WTC11 (cell line): ENCODE results near the gene SNX10. TPM values are rescaled to one million over a fixed set of nuclear protein-coding genes. Genes with fewer than 3 reads are reported as not detected.

ENCODE experiments used
- ATAC-seq: fragments of 200-7000 bp; cut with Tn5 transposase; 2 replicates; pipeline ENCODE4 v1.10.0; 2021; ENCODE audit warnings: mild to moderate bottlenecking, moderate library complexity
- CTCF ChIA-PET: fragments of 300-600 bp; sonication (Branson Sonifier 250); formaldehyde crosslinking; loops from one replicate; lab custom pipeline; 2021; ENCODE audit warnings: antibody characterized with exemption; lab: Charles Lee
- POLR2A ChIA-PET: fragments of 350-600 bp; sonication (Branson Sonifier 250); formaldehyde crosslinking; loops from one replicate; lab custom pipeline; 2021; ENCODE audit warnings: antibody characterized with exemption; lab: Charles Lee
- DNase-seq: peaks from one replicate; pipeline ENCODE4 v3.0.0; 2021; ENCODE audit warnings: low spot score
- H3K27ac Mint-ChIP-seq: 2 replicates; pipeline ENCODE4 v1.8.0; 2021; ENCODE audit warnings: mixed read lengths
- H3K27me3 Mint-ChIP-seq: 2 replicates; pipeline ENCODE4 v1.8.0; 2021; ENCODE audit warnings: low read depth, mild to moderate bottlenecking, moderate library complexity, mixed read lengths
- H3K36me3 Mint-ChIP-seq: 2 replicates; pipeline ENCODE4 v1.8.0; 2021; ENCODE audit warnings: mixed read lengths
- H3K4me1 Mint-ChIP-seq: 2 replicates; pipeline ENCODE4 v1.8.0; 2022; ENCODE audit warnings: mixed read lengths
- H3K4me3 Mint-ChIP-seq: 2 replicates; pipeline ENCODE4 v1.8.0; 2021; ENCODE audit warnings: mild to moderate bottlenecking, moderate library complexity, mixed read lengths
- H3K9me3 Mint-ChIP-seq: 2 replicates; pipeline ENCODE4 v1.8.0; 2021; ENCODE audit warnings: mixed read lengths
- ELF4 ChIP-seq: sonication (generic); formaldehyde crosslinking; IDR thresholded peaks from 2 replicates; pipeline ENCODE4 v1.8.1; 2022; ENCODE audit warnings: low read depth, mild to moderate bottlenecking, moderate library complexity, missing genetic modification reagents
- FOXJ3 ChIP-seq: sonication (generic); formaldehyde crosslinking; IDR thresholded peaks from 2 replicates; pipeline ENCODE4 v1.9.0; 2021; ENCODE audit warnings: missing genetic modification reagents, mild to moderate bottlenecking, borderline replicate concordance
- GABPB1 ChIP-seq: sonication (generic); formaldehyde crosslinking; IDR thresholded peaks from 2 replicates; pipeline ENCODE4 v1.8.1; 2023; ENCODE audit warnings: mild to moderate bottlenecking, missing genetic modification reagents
- SP1 ChIP-seq: sonication (generic); formaldehyde crosslinking; conservative IDR thresholded peaks from 2 replicates; pipeline ENCODE4 v1.8.1; 2022; ENCODE audit warnings: missing genetic modification reagents
- TEAD1 ChIP-seq: sonication (generic); formaldehyde crosslinking; IDR thresholded peaks from 2 replicates; pipeline ENCODE4 v1.8.0; 2022; ENCODE audit warnings: mild to moderate bottlenecking, missing genetic modification reagents
- ZNF232 ChIP-seq: sonication (generic); formaldehyde crosslinking; IDR thresholded peaks from 2 replicates; pipeline ENCODE4 v1.8.0; 2022; ENCODE audit warnings: mild to moderate bottlenecking, missing genetic modification reagents
- total RNA-seq: library from RNA; stranded (reverse); gene quantifications from 3 replicates; pipeline ENCODE4 v1.2.3, GENCODE V29; 2021
- TF ChIP-seq, protein P1 (sequence below): sonication (generic); formaldehyde crosslinking; IDR thresholded peaks from 2 replicates; pipeline ENCODE4 v1.8.0; 2023; ENCODE audit warnings: missing genetic modification reagents, mild to moderate bottlenecking, borderline replicate concordance
- TF ChIP-seq, protein P2 (sequence below): sonication (generic); formaldehyde crosslinking; IDR thresholded peaks from 2 replicates; pipeline ENCODE4 v1.8.1; 2023; ENCODE audit warnings: mild to moderate bottlenecking, missing genetic modification reagents
- TF ChIP-seq, protein P3 (sequence below): sonication (generic); formaldehyde crosslinking; IDR thresholded peaks from 2 replicates; pipeline ENCODE4 v1.8.1; 2023; ENCODE audit warnings: mild to moderate bottlenecking, missing genetic modification reagents, borderline replicate concordance
- TF ChIP-seq, protein P4 (sequence below): sonication (generic); formaldehyde crosslinking; IDR thresholded peaks from 2 replicates; pipeline ENCODE4 v1.8.1; 2022; ENCODE audit warnings: mild to moderate bottlenecking, moderate library complexity, missing genetic modification reagents

Gene SNX10
- total RNA-seq, 1 experiment from 2014 or later = 10.8 TPM

DNA sequence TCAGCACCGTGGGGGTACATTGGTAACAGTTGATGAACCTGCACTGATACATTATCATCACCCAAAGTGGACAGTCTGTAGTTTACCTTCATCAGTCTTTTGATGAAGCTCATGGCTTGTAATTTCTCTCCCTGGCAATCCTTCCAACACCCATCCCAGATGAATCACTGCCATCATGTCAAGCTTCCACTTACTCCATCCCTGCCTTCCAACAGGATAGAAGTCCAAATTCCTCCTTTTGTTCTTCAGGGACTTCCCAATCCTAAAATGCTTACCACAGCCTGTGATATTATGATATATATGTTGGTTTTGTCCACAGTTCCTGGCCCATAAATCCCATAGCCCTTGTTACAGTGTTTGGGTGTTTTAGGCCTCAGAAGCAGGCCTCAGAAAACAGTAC is 16.1 kb downstream of the SNX10 start (continued):
- TF ChIP-seq, protein P1, sequence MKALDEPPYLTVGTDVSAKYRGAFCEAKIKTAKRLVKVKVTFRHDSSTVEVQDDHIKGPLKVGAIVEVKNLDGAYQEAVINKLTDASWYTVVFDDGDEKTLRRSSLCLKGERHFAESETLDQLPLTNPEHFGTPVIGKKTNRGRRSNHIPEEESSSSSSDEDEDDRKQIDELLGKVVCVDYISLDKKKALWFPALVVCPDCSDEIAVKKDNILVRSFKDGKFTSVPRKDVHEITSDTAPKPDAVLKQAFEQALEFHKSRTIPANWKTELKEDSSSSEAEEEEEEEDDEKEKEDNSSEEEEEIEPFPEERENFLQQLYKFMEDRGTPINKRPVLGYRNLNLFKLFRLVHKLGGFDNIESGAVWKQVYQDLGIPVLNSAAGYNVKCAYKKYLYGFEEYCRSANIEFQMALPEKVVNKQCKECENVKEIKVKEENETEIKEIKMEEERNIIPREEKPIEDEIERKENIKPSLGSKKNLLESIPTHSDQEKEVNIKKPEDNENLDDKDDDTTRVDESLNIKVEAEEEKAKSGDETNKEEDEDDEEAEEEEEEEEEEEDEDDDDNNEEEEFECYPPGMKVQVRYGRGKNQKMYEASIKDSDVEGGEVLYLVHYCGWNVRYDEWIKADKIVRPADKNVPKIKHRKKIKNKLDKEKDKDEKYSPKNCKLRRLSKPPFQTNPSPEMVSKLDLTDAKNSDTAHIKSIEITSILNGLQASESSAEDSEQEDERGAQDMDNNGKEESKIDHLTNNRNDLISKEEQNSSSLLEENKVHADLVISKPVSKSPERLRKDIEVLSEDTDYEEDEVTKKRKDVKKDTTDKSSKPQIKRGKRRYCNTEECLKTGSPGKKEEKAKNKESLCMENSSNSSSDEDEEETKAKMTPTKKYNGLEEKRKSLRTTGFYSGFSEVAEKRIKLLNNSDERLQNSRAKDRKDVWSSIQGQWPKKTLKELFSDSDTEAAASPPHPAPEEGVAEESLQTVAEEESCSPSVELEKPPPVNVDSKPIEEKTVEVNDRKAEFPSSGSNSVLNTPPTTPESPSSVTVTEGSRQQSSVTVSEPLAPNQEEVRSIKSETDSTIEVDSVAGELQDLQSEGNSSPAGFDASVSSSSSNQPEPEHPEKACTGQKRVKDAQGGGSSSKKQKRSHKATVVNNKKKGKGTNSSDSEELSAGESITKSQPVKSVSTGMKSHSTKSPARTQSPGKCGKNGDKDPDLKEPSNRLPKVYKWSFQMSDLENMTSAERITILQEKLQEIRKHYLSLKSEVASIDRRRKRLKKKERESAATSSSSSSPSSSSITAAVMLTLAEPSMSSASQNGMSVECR (CRISPR knock-in tag) = no peak
- no peak for TF ChIP-seq GABPB1 (CRISPR knock-in tag)
- TF ChIP-seq ELF4 = no peak
- no peak for TF ChIP-seq FOXJ3 (CRISPR knock-in tag)
- no peak for TF ChIP-seq SP1
- TF ChIP-seq, protein P2, sequence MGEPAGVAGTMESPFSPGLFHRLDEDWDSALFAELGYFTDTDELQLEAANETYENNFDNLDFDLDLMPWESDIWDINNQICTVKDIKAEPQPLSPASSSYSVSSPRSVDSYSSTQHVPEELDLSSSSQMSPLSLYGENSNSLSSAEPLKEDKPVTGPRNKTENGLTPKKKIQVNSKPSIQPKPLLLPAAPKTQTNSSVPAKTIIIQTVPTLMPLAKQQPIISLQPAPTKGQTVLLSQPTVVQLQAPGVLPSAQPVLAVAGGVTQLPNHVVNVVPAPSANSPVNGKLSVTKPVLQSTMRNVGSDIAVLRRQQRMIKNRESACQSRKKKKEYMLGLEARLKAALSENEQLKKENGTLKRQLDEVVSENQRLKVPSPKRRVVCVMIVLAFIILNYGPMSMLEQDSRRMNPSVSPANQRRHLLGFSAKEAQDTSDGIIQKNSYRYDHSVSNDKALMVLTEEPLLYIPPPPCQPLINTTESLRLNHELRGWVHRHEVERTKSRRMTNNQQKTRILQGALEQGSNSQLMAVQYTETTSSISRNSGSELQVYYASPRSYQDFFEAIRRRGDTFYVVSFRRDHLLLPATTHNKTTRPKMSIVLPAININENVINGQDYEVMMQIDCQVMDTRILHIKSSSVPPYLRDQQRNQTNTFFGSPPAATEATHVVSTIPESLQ (CRISPR knock-in tag) = no peak
- TF ChIP-seq, all 79 proteins: peak for 0

DNA sequence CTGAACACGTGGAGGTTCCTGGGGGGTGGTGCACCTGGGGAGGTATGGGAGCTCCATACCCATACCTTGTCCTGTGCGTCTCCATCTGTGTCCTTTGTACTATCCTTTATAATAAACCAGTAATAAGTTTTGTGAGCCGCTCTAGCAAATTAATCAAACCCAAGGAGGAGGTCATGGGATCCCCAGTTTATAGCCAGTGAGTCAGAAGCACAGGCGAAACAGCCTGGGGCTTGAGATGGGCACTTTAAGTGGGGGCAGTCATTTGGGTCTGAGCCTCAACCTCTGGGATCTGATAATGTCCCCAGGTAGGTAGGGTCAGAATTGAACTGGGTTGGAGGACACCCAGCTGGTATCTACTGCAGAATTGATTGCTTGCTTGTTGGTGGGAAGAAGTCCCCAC is 16.9 kb downstream of the SNX10 start:
- Mint-ChIP-seq H3K9me3 (no peaks in the 10 kb centered on the region), H3K4me3 (no peak overlapping the region), H3K27ac (no peak overlapping the region; the same call in 1 of the 2 replicates), H3K4me1 (peaks cover 20% of the 10 kb centered on the region), H3K36me3 (no peaks in the 10 kb centered on the region), H3K27me3 (no peaks in the 10 kb centered on the region)
- CTCF ChIA-PET = no interaction called here
- ATAC-seq (no peak), DNase-seq (no peak)
- TF ChIP-seq, protein P3, sequence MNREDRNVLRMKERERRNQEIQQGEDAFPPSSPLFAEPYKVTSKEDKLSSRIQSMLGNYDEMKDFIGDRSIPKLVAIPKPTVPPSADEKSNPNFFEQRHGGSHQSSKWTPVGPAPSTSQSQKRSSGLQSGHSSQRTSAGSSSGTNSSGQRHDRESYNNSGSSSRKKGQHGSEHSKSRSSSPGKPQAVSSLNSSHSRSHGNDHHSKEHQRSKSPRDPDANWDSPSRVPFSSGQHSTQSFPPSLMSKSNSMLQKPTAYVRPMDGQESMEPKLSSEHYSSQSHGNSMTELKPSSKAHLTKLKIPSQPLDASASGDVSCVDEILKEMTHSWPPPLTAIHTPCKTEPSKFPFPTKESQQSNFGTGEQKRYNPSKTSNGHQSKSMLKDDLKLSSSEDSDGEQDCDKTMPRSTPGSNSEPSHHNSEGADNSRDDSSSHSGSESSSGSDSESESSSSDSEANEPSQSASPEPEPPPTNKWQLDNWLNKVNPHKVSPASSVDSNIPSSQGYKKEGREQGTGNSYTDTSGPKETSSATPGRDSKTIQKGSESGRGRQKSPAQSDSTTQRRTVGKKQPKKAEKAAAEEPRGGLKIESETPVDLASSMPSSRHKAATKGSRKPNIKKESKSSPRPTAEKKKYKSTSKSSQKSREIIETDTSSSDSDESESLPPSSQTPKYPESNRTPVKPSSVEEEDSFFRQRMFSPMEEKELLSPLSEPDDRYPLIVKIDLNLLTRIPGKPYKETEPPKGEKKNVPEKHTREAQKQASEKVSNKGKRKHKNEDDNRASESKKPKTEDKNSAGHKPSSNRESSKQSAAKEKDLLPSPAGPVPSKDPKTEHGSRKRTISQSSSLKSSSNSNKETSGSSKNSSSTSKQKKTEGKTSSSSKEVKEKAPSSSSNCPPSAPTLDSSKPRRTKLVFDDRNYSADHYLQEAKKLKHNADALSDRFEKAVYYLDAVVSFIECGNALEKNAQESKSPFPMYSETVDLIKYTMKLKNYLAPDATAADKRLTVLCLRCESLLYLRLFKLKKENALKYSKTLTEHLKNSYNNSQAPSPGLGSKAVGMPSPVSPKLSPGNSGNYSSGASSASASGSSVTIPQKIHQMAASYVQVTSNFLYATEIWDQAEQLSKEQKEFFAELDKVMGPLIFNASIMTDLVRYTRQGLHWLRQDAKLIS (CRISPR knock-in tag) = no peak
- TF ChIP-seq, protein P4, sequence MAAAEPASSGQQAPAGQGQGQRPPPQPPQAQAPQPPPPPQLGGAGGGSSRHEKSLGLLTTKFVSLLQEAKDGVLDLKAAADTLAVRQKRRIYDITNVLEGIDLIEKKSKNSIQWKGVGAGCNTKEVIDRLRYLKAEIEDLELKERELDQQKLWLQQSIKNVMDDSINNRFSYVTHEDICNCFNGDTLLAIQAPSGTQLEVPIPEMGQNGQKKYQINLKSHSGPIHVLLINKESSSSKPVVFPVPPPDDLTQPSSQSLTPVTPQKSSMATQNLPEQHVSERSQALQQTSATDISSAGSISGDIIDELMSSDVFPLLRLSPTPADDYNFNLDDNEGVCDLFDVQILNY = no peak
- no peak for TF ChIP-seq TEAD1 (CRISPR knock-in tag)
- POLR2A ChIA-PET = no interaction called here

DNA sequence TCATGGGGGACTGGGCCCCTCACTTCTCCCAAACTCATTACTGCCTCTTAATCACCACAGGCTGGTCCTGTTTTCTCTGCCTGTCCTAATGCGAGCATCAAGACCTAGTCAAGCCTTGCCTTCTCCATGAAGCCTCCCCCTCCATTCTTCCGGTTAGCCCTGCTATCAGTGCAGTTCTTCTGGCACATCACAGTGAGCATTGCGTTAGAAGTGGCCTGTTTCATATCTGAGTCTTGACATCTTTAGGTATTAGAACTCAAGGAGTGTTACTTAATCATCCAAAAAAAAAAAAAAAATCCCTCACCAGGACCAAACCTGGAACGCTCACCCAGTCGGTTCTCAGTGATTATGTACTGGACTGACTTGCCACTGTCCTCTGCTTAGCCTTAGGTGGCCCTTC is 17.4 kb downstream of the SNX10 start:
- peaks cover 20% of the 10 kb centered on the region for H3K4me1 Mint-ChIP-seq
- no peak for TF ChIP-seq ZNF232 (CRISPR knock-in tag)
- TF ChIP-seq, protein P1 (CRISPR knock-in tag) = no peak
- ChIA-PET POLR2A (no interaction called here), CTCF (no interaction called here)
- H3K27ac Mint-ChIP-seq = no peak overlapping the region
- no peaks in the 10 kb centered on the region for H3K27me3 Mint-ChIP-seq
- DNase-seq (no peak), ATAC-seq (no peak)
- H3K4me3 Mint-ChIP-seq = no peak overlapping the region
- H3K36me3 Mint-ChIP-seq = no peaks in the 10 kb centered on the region
- H3K9me3 Mint-ChIP-seq = no peaks in the 10 kb centered on the region
